Endothelial cell of umbilical vein (primary cell): ENCODE measurements around the gene PTTG1IP2. TPM values are rescaled to one million over a fixed set of nuclear protein-coding genes. Genes with fewer than 3 reads are reported as not detected.

ENCODE experiments used
- BruUV-seq: library from RNA; stranded (reverse); fragments of 400-500 nt; replicated peaks from 2 replicates; lab custom pipeline; 2021; lab: Mats Ljungman, UMichigan
- CTCF ChIA-PET: fragments of 300-600, 350-600 bp; sonication (Branson Sonifier 250); formaldehyde crosslinking; loops from one replicate; lab custom pipeline; 2021; ENCODE audit warnings: antibody characterized with exemption, inconsistent platforms; lab: Charles Lee
- POLR2A ChIA-PET: fragments of 300-600, 350-600 bp; sonication (Branson Sonifier 250); formaldehyde crosslinking; loops from one replicate; lab custom pipeline; 2021; ENCODE audit warnings: antibody characterized with exemption, inconsistent platforms; lab: Charles Lee
- DNase-seq: peaks from one replicate; pipeline ENCODE4 v3.0.0-alpha.2; 2011; ENCODE audit warnings: low read depth, low spot score
- FAIRE-seq: peaks from 2 replicates; lab custom pipeline; 2011; peaks lifted over from hg19 to GRCh38; lab: Jason Lieb, UNC
- H2AFZ ChIP-seq: 2 replicates; pipeline ENCODE4 v1.6.0; 2012; ENCODE audit warnings: low read depth, low read length, control low read depth, inconsistent platforms
- H3K27ac ChIP-seq: 2 replicates; pipeline ENCODE4 v1.5.1; 2011; ENCODE audit warnings: low read depth, mild to moderate bottlenecking, control low read depth, low read length, moderate library complexity; ENCODE audit not compliant: insufficient read depth
- H3K27me3 ChIP-seq, 2 experiments: 2 replicates each; pipeline versions ENCODE4 v1.6.0 to v1.6.1; 2011; ENCODE audit warnings: low read length in 2 of 2, mixed read lengths in 1 of 2; ENCODE audit not compliant: control insufficient read depth in 2 of 2, insufficient read depth in 2 of 2
- H3K36me3 ChIP-seq, 2 experiments: 2 replicates in 1 of 2; 3 replicates in 1 of 2; pipeline ENCODE4 v1.5.1; 2011; ENCODE audit warnings: low read length in 2 of 2, mild to moderate bottlenecking in 1 of 2, moderate library complexity in 1 of 2; ENCODE audit not compliant: control insufficient read depth in 2 of 2, insufficient read depth in 2 of 2; ENCODE audit errors: extremely low read depth in 1 of 2
- H3K4me1 ChIP-seq: 3 replicates; pipeline ENCODE4 v1.5.1; 2011; ENCODE audit warnings: mild to moderate bottlenecking, low read length; ENCODE audit not compliant: control insufficient read depth, insufficient read depth; ENCODE audit errors: extremely low read depth
- H3K4me2 ChIP-seq: 2 replicates; pipeline ENCODE4 v1.6.1; 2011; ENCODE audit warnings: low read length, control low read depth, mixed read lengths; ENCODE audit not compliant: insufficient read depth
- H3K4me3 ChIP-seq, 3 experiments: fragments of 200-600 bp in 1 of 3; sonication (generic), shearing (Covaris generic) in 1 of 3; replicated peaks in 1 of 3; 2 replicates each; pipeline ENCODE4 v1.5.1; 2011 to 2016; ENCODE audit warnings: control low read depth in 3 of 3, low read length in 3 of 3, mild to moderate bottlenecking in 2 of 3, inconsistent platforms in 1 of 3, low read depth in 1 of 3, moderate library complexity in 1 of 3; ENCODE audit not compliant: insufficient read depth in 1 of 3
- H3K79me2 ChIP-seq: 2 replicates; pipeline ENCODE4 v1.6.0; 2012; ENCODE audit warnings: low read length, inconsistent platforms; ENCODE audit not compliant: control insufficient read depth, insufficient read depth
- H3K9ac ChIP-seq: replicated peaks from 2 replicates; pipeline ENCODE3; 2011; ENCODE audit warnings: low read length, control low read depth; ENCODE audit not compliant: insufficient read depth; ENCODE audit errors: extremely low read depth
- H3K9me1 ChIP-seq: replicated peaks from 3 replicates; pipeline ENCODE4 v1.6.0; 2011; ENCODE audit warnings: mild to moderate bottlenecking, low read length; ENCODE audit not compliant: control insufficient read depth, insufficient read depth; ENCODE audit errors: extremely low read depth
- H3K9me3 ChIP-seq: replicated peaks from 2 replicates; pipeline ENCODE4 v1.5.1; 2012; ENCODE audit warnings: low read length, inconsistent platforms; ENCODE audit not compliant: control insufficient read depth, insufficient read depth
- H4K20me1 ChIP-seq: replicated peaks from 2 replicates; pipeline ENCODE3; 2011; ENCODE audit warnings: mild to moderate bottlenecking, low read length; ENCODE audit not compliant: control insufficient read depth, insufficient read depth; ENCODE audit errors: extremely low read depth
- CTCF ChIP-seq, 2 donors: IDR thresholded peaks; 1 replicate in 1 of 2; 2 replicates in 1 of 2; pipeline ENCODE4 v1.5.1; 2011; ENCODE audit warnings: low read length in 2 of 2, mild to moderate bottlenecking in 2 of 2, moderate library complexity in 2 of 2, control low read depth in 1 of 2, inconsistent platforms in 1 of 2, low read depth in 1 of 2; ENCODE audit not compliant: insufficient read depth in 1 of 2; ENCODE audit errors: extremely low read depth in 1 of 2
- EZH2 ChIP-seq: IDR thresholded peaks from 2 replicates; pipeline ENCODE4 v1.6.1; 2012; ENCODE audit warnings: borderline replicate concordance, low read depth, mild to moderate bottlenecking, moderate library complexity, low read length, inconsistent platforms; ENCODE audit not compliant: severe bottlenecking
- FOS ChIP-seq: IDR thresholded peaks from 2 replicates; pipeline ENCODE4 v1.6.1; 2011; ENCODE audit warnings: mild to moderate bottlenecking, low read length, moderate library complexity, borderline replicate concordance; ENCODE audit not compliant: insufficient read depth
- GATA2 ChIP-seq: IDR thresholded peaks from 2 replicates; pipeline ENCODE4 v1.7.0; 2011; ENCODE audit warnings: low read depth, mild to moderate bottlenecking, moderate library complexity, mixed read lengths, low read length; ENCODE audit not compliant: insufficient read length, insufficient read depth
- JUN ChIP-seq: IDR thresholded peaks from 2 replicates; pipeline ENCODE4 v1.6.1; 2011; ENCODE audit warnings: borderline replicate concordance, low read depth; ENCODE audit not compliant: insufficient read length, insufficient read depth
- MAX ChIP-seq: IDR thresholded peaks from 2 replicates; pipeline ENCODE4 v1.6.1; 2011; ENCODE audit not compliant: insufficient read depth, insufficient read length
- MYC ChIP-seq: IDR thresholded peaks from one replicate; pipeline ENCODE4 v1.6.1; 2011; ENCODE audit warnings: mild to moderate bottlenecking, low read depth, low read length
- POLR2A ChIP-seq: IDR thresholded peaks from 2 replicates; pipeline ENCODE4 v1.6.1; 2012; ENCODE audit warnings: low read depth, mild to moderate bottlenecking, control low read depth, low read length
- POLR2AphosphoS5 ChIP-seq: IDR thresholded peaks from 2 replicates; pipeline ENCODE4 v1.6.1; 2012; ENCODE audit warnings: low read depth, mild to moderate bottlenecking, control low read depth, low read length, moderate library complexity; ENCODE audit not compliant: insufficient read depth
- dilution Hi-C: fragments of 300-500 bp; cut with MboI; formaldehyde crosslinking; loops from one replicate; pipeline ENCODE4 v1.15.0; 2019; ENCODE audit warnings: low sequenced_read_pairs; ENCODE audit not compliant: extremely low pct_ligation_motif_present
- intact Hi-C: fragments of 100-400 bp; cut with micrococcal nuclease; formaldehyde crosslinking; loops from one replicate; pipeline ENCODE4 v1.10.0; 2022
- polyA plus RNA-seq, 4 experiments: library from polyadenylated mRNA; depleted of rRNA in 3 of 4; stranded (reverse) in 3 of 4; unstranded in 1 of 4; fragments of >200 nt; gene quantifications; 2 replicates each; pipeline versions ENCODE4 v1.2.1 to v1.2.3, GENCODE V29; 2011 to 2012; ENCODE audit warnings: missing spikeins in 1 of 4
- total RNA-seq: library from RNA; stranded (reverse); gene quantifications from 2 replicates; pipeline ENCODE4 v1.2.3, GENCODE V29; 2021

The PTTG1IP2 gene
- total and polyA plus RNA-seq, 2 donors (not counting 3 experiments of a cell fraction or from before 2014, with no cell fraction given) = not detected

- H3K27ac ChIP-seq = no peak overlapping the region
- peaks cover 0 to 2% of the 10 kb centered on the region in 2 experiments for H3K27me3 ChIP-seq
- H4K20me1 ChIP-seq = no peaks in the 10 kb centered on the region
- H3K79me2 ChIP-seq = no peaks in the 10 kb centered on the region
- intact Hi-C loops = no loop called here
- no peak overlapping the region for H3K9ac ChIP-seq
- H2AFZ ChIP-seq = no peak overlapping the region
- H3K9me1 ChIP-seq = no peaks in the 10 kb centered on the region
- DNase-seq (no peak), FAIRE-seq (no peak)
- H3K4me2 ChIP-seq = no peak overlapping the region
- ChIA-PET POLR2A (no interaction called here), CTCF (interaction anchor here (1.3 kb wide), 2 partner anchors 20 to 29 kb away, joined by 3 read pairs; no protein-coding TSS in a partner anchor)
- no peaks in the 10 kb centered on the region for H3K36me3 ChIP-seq
- dilution Hi-C loops = no loop called here
- BruUV-seq = no TSS peak
- H3K9me3 ChIP-seq = no peaks in the 10 kb centered on the region
- H3K4me1 ChIP-seq = no peaks in the 10 kb centered on the region
- TF ChIP-seq POLR2AphosphoS5 (no peak), FOS (no peak), MAX (no peak), JUN (no peak), EZH2 (no peak), CTCF (IDR thresholded peaks at IDR 0.05; ENCODE audit: extremely low read depth in 1 of 2, insufficient read depth in 1 of 2, low read depth in 1 of 2, low read length in 2 of 2) (no peak), MYC (no peak), GATA2 (no peak), POLR2A (no peak)
- H3K4me3 ChIP-seq = no peak overlapping the region
These were observed 16.4 kb downstream of the PTTG1IP2 start for GRCh38 chr7:90485734-90486316.
